Bronchial epithelial cell (primary cell): Measurements from ENCODE around the gene RUNX2. TPM values are rescaled to one million over a fixed set of nuclear protein-coding genes. Genes with fewer than 3 reads are reported as not detected.
A peak's percentile ranks its signal among the peaks of the same experiment; 100 is the strongest.

Source experiments
- DNase-seq: peaks from one replicate; pipeline ENCODE4 v3.0.0-alpha.2; 2010; ENCODE audit warnings: low read depth
- FAIRE-seq: peaks from 2 replicates; lab custom pipeline; 2011; peaks lifted over from hg19 to GRCh38; lab: Jason Lieb, UNC
- H3K27me3 ChIP-seq: 2 replicates; pipeline ENCODE4 v1.5.1; 2011; ENCODE audit warnings: low read length; ENCODE audit not compliant: control insufficient read depth, insufficient read depth
- H3K36me3 ChIP-seq: 2 replicates; pipeline ENCODE4 v1.5.1; 2011; ENCODE audit warnings: low read length; ENCODE audit not compliant: control insufficient read depth, insufficient read depth
- H3K4me3 ChIP-seq: 2 replicates; pipeline ENCODE4 v1.5.1; 2011; ENCODE audit warnings: mild to moderate bottlenecking, low read depth, low read length, control low read depth
- CTCF ChIP-seq: IDR thresholded peaks from 2 replicates; pipeline ENCODE4 v1.5.1; 2011; ENCODE audit warnings: mild to moderate bottlenecking, moderate library complexity, low read length, control low read depth, inconsistent platforms; ENCODE audit not compliant: insufficient read depth, severe bottlenecking
- total RNA-seq: library from RNA; depleted of rRNA; stranded (reverse); fragments of >200 nt; gene quantifications from 2 replicates; pipeline ENCODE4 v1.2.1, GENCODE V29; 2014

The RUNX2 gene
- total RNA-seq, 1 donor from 2014 or later = 0.79 TPM

- DNase-seq (no peak), FAIRE-seq (no peak)
- H3K27me3 ChIP-seq = no peaks in the 10 kb centered on the region
- no peak overlapping the region for H3K4me3 ChIP-seq
- no peak for TF ChIP-seq CTCF
- no peaks in the 10 kb centered on the region for H3K36me3 ChIP-seq
Measured at GRCh38 chr6:45576648-45577624, 248.8 kb downstream of the RUNX2 start.

- FAIRE-seq = no peak
- no peak for TF ChIP-seq CTCF
- Histone ChIP-seq H3K27me3 (no peaks in the 10 kb centered on the region), H3K36me3 (no peaks in the 10 kb centered on the region), H3K4me3 (no peak overlapping the region)
- DNase-seq = no peak
Measured at GRCh38 chr6:45577836-45578504, 249.8 kb downstream of the RUNX2 start.

GRCh38 chr6:45584127-45584526 lies 256.0 kb downstream of the RUNX2 start:
- no peak for TF ChIP-seq CTCF
- Histone ChIP-seq H3K36me3 (no peaks in the 10 kb centered on the region), H3K4me3 (no peak overlapping the region), H3K27me3 (no peaks in the 10 kb centered on the region)
- FAIRE-seq (no peak), DNase-seq (no peak)

DNA sequence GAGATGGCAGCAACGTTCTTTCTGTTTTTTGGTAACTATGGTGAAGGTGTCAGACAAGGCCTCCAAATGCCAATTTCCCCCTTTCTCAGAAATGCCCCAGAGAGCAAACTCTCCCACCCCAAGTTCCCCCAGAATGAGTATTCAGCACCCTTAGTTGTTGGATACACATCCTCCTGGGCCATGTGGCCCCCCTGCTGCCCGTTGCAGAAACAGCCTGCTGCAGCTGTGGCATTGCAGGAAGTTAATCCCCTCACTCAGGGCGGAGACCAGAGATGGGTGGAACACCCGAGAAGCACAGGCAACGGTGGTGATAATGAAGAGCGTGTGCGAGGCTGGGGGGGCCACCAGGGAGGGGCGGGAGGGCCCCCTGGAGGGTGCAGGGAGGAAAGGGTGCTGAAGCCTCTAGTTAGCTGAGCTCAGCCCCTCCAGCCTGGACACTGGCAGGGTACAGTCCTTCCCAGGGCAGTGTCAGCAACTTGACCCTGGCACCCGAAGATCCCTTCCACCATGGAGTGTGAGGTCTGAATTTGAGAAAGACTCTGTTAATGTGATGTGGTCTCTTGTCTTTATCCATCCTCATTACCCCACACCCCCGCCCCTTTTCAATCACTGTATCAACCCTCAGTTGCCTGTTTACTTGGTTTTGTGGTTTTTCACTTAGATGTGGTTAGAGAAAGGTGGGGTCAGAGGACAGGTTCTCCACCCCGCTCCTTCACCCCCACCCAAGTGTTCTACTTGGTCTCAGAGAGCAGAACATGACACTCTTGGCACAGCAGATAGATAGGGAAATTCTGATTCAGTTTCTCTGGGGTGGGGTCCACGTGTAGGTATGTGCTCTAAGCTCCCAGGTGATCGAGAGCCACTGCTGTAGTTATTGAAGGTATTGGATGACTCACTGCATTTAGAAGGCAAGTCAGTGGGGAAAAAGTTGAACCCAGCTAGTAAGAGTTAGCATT lies 258.4 kb downstream of the RUNX2 start:
- peak; percentile 32 for FAIRE-seq
- H3K4me3 ChIP-seq = no peak overlapping the region
- DNase-seq = peak; percentile 85
- TF ChIP-seq CTCF = no peak
- no peaks in the 10 kb centered on the region for H3K27me3 ChIP-seq
- no peaks in the 10 kb centered on the region for H3K36me3 ChIP-seq

- no peaks in the 10 kb centered on the region for H3K36me3 ChIP-seq
Measured at GRCh38 chr6:45587229-45588060, 259.3 kb downstream of the RUNX2 start.

More at GRCh38 chr6:45587229-45588060, 259.3 kb downstream of the RUNX2 start:
- no peak for TF ChIP-seq CTCF
- H3K27me3 ChIP-seq = no peaks in the 10 kb centered on the region
- no peak overlapping the region for H3K4me3 ChIP-seq
- DNase-seq = peak; percentile 82
- FAIRE-seq = no peak
